ENCODE data around the gene FTCD. TPM values are rescaled to one million over a fixed set of nuclear protein-coding genes. Genes with fewer than 3 reads are reported as not detected.
A peak's percentile ranks its signal among the peaks of the same experiment; 100 is the strongest.
"Not testable (repeated sequence)": the region's sequence is repeated elsewhere in the genome, so short reads cannot be mapped to it uniquely, and the experiment has no call there.

Gene FTCD
- total and polyA plus RNA-seq, 2 experiments from 2014 or later: not detected

DNA sequence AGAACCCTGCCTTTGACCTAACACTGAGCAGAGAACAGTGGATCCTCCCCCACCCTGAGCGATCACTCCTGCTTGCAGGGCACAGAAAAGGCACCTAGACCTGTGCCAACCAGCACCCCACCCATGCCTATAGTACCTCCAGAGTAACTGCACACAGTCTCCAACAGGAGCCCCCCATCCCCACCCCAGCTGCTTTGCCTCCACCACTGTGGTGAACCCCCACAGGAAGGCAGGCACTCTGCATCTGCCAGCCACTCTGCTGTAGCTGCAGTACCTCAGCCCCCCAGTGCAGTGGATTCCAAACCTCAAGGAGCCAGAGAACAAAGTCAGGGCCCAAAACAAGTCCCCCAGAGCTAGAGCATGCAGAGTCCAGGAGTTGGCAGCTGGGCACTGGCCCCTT is 18.2 kb upstream of the FTCD start:
- WGBS, 2 experiments (ENCODE audit: low coverage in 1 of 2, low lambda C conversion rate in 2 of 2, missing lambda C conversion rate in 2 of 2): 100% methylated on average over 1 of the region's 1 CpG

DNA sequence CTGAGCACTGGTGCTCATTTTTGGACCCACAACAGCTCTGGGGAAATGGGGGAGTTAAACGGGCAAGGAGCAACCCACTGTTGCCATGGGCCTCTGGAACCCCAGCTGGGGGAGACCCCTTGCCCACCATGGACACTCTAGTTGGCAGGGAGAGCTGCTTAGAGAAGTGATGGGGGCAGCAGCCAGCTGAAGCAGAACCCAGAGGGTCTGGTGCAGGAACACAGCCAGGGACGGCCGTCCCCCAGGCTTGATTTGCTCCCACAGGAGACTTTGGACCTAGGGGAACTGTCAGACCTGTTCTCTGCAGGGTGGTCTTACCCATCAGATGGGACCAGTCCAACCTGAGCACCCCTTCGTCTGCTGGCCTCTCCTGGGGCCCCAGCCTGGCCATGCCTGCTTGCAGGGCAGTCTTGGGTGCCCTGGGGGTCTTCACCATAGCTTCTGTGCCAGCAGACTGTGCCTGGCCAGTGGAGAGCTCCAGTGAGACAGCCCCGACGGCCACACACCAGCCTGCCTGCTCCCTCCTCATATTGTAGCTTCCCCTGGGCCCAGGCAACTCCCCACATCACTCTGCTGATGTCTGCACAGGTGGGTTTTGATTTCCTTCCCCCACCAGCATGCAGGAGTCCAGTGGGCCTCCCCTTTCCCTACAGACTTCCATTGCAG is 17.6 kb upstream of the FTCD start:
- in situ Hi-C loops (cut with MboI): no loop called here
- Histone ChIP-seq H3K36me3 (ENCODE audit: low read depth) (no peaks in the 10 kb centered on the region), H3K4me1 (ENCODE audit: insufficient read depth) (no peaks in the 10 kb centered on the region), H3K27me3 (replicated peaks; ENCODE audit: insufficient read depth) (no peaks in the 10 kb centered on the region), H2AFZ (no peak overlapping the region), H3K4me2 (ENCODE audit: unreplicated experiment) (no peak overlapping the region), H3K9me3 (ENCODE audit: low read depth) (no peaks in the 10 kb centered on the region), H3K4me3 (no peak overlapping the region), H3K79me2 (ENCODE audit: insufficient read depth) (no peaks in the 10 kb centered on the region), H3K9ac (no peak overlapping the region), H3K9me2 (ENCODE audit: insufficient read depth) (no peaks in the 10 kb centered on the region), H3F3A (ENCODE audit: insufficient read depth) (peaks cover 11% of the 10 kb centered on the region; the same call in 1 of the 2 replicates), H3K27ac (no peak overlapping the region), H4K20me1 (ENCODE audit: insufficient read depth) (no peaks in the 10 kb centered on the region)
- no peak for DNase-seq
- WGBS, 2 experiments (ENCODE audit: low coverage in 1 of 2, low lambda C conversion rate in 2 of 2, missing lambda C conversion rate in 2 of 2): 77 to 80% methylated on average over 6 of the region's 6 CpGs
- no peak for TF ChIP-seq EZH2phosphoT487 (IDR thresholded peaks at IDR 0.05; ENCODE audit: insufficient read depth, low read depth)

More for the DNA sequence above, 18.2 kb upstream of the FTCD start:
- H3K79me2 ChIP-seq (ENCODE audit: insufficient read depth): no peaks in the 10 kb centered on the region
- peaks cover 11% of the 10 kb centered on the region; the same call in 1 of the 2 replicates for H3F3A ChIP-seq (ENCODE audit: insufficient read depth)
- no peak overlapping the region for H2AFZ ChIP-seq
- no peaks in the 10 kb centered on the region for H3K36me3 ChIP-seq (ENCODE audit: low read depth)
- H3K27ac ChIP-seq: no peak overlapping the region
- H3K4me2 ChIP-seq (ENCODE audit: unreplicated experiment): no peak overlapping the region
- no peak for DNase-seq
- H4K20me1 ChIP-seq (ENCODE audit: insufficient read depth): no peaks in the 10 kb centered on the region
- no peaks in the 10 kb centered on the region for H3K4me1 ChIP-seq (ENCODE audit: insufficient read depth)
- no peak overlapping the region for H3K4me3 ChIP-seq
- no peaks in the 10 kb centered on the region for H3K9me2 ChIP-seq (ENCODE audit: insufficient read depth)
- TF ChIP-seq EZH2 (IDR thresholded peaks at IDR 0.05; ENCODE audit: insufficient read depth, poor library complexity, severe bottlenecking): no peak
- TF ChIP-seq EZH2phosphoT487 (IDR thresholded peaks at IDR 0.05; ENCODE audit: insufficient read depth, low read depth): no peak
- no peaks in the 10 kb centered on the region for H3K27me3 ChIP-seq (replicated peaks; ENCODE audit: insufficient read depth)
- H3K9ac ChIP-seq: no peak overlapping the region
- in situ Hi-C loops (cut with MboI): no loop called here
- H3K9me3 ChIP-seq (ENCODE audit: low read depth): no peaks in the 10 kb centered on the region

DNA sequence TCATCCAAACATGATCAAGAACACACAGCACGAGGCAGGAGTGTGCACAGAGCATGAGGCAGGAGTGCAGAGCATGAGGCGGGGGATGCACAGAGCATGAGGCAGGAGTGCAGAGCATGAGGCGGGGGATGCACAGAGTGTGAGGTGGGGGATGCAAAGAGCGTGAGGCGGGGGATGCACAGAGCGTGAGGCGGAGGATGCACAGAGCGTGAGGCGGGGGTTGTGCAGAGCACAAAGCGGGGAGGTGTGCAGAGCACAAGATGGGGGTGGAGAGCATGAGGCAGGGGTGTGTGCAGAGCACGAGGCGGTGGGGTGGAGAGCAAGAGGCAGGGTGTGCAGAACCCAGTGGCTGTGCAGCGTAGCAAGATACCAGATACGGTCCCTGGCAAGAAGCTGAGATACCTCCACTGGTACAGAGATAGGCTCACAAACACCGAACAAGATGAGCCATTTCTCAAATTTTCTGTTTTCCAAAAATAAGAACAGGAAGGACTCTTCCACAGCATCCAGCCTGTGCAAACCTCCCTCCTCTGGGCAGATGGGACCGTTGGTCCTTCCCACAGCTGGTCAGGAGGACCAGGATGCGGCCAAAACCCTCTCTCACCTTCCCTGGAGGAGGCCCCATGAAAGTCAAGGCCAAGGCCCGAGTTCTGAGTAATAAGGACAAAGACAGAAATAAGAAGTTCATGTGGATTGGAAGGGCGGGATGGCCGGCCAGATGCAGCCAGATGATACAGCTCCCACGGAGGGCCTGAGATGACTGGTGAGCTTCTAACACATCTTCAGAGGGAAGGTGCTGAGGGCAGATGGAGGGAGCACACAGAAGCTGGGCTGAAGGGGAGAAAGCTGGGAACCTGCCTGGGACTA is 16.9 kb upstream of the FTCD start:
- Histone ChIP-seq H3K4me1 (ENCODE audit: insufficient read depth) (no peaks in the 10 kb centered on the region), H3K9me3 (ENCODE audit: low read depth) (no peaks in the 10 kb centered on the region), H3K9me2 (ENCODE audit: insufficient read depth) (no peaks in the 10 kb centered on the region), H3K27ac (no peak overlapping the region), H3K36me3 (ENCODE audit: low read depth) (no peaks in the 10 kb centered on the region), H3K9ac (no peak overlapping the region), H3F3A (ENCODE audit: insufficient read depth) (peaks cover 11% of the 10 kb centered on the region; the same call in 1 of the 2 replicates), H3K79me2 (ENCODE audit: insufficient read depth) (no peaks in the 10 kb centered on the region), H3K27me3 (replicated peaks; ENCODE audit: insufficient read depth) (no peaks in the 10 kb centered on the region), H3K4me2 (ENCODE audit: unreplicated experiment) (no peak overlapping the region), H3K4me3 (no peak overlapping the region), H4K20me1 (ENCODE audit: insufficient read depth) (no peaks in the 10 kb centered on the region), H2AFZ (no peak overlapping the region)
- DNase-seq: no peak
- in situ Hi-C loops (cut with MboI): no loop called here
- WGBS, 2 experiments (ENCODE audit: low coverage in 1 of 2, low lambda C conversion rate in 2 of 2, missing lambda C conversion rate in 2 of 2): 76% methylated on average over 17 to 21 of the region's 21 CpGs
- TF ChIP-seq EZH2 (IDR thresholded peaks at IDR 0.05; ENCODE audit: insufficient read depth, poor library complexity, severe bottlenecking) (no peak), EZH2phosphoT487 (IDR thresholded peaks at IDR 0.05; ENCODE audit: insufficient read depth, low read depth) (no peak)

DNA sequence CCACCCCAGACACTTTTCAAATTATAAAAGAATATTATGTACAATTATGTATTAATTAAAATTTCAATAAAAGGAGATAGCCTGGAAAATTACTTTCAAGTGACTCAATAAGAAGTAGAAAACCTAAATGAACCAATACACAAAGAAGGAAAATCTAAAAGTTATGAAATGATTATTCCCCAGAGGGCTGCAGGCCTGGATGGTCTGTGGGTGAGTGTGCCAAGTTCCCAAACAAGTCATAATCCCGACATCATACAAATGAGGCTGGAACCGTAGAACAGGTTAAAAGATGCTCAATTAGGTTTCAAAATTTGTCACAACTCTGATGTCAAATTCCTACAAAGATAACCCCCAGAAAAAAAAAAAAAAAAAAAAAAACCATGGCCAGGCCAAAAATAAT is 16.2 kb upstream of the FTCD start:
- 19 to 24% methylated on average over 2 of the region's 2 CpGs for WGBS, 2 experiments (ENCODE audit: low coverage in 1 of 2, low lambda C conversion rate in 2 of 2, missing lambda C conversion rate in 2 of 2)
- no peaks in the 10 kb centered on the region for H3K27me3 ChIP-seq (replicated peaks; ENCODE audit: insufficient read depth)
- no peak overlapping the region for H3K4me3 ChIP-seq
- peaks cover 7% of the 10 kb centered on the region; the same call in 1 of the 2 replicates for H3F3A ChIP-seq (ENCODE audit: insufficient read depth)
- no peak overlapping the region for H3K4me2 ChIP-seq (ENCODE audit: unreplicated experiment)
- no peaks in the 10 kb centered on the region for H3K36me3 ChIP-seq (ENCODE audit: low read depth)
- no peaks in the 10 kb centered on the region for H3K4me1 ChIP-seq (ENCODE audit: insufficient read depth)
- DNase-seq: peak; percentile 20
- no peak overlapping the region for H2AFZ ChIP-seq
- H3K9ac ChIP-seq: no peak overlapping the region
- no peaks in the 10 kb centered on the region for H3K9me2 ChIP-seq (ENCODE audit: insufficient read depth)
- no peaks in the 10 kb centered on the region for H3K9me3 ChIP-seq (ENCODE audit: low read depth)
- H3K27ac ChIP-seq: no peak overlapping the region
- H4K20me1 ChIP-seq (ENCODE audit: insufficient read depth): no peaks in the 10 kb centered on the region
- in situ Hi-C loops (cut with MboI): no loop called here
- TF ChIP-seq EZH2phosphoT487 (IDR thresholded peaks at IDR 0.05; ENCODE audit: insufficient read depth, low read depth) (no peak), EZH2 (IDR thresholded peaks at IDR 0.05; ENCODE audit: insufficient read depth, poor library complexity, severe bottlenecking) (no peak)
- no peaks in the 10 kb centered on the region for H3K79me2 ChIP-seq (ENCODE audit: insufficient read depth)

DNA sequence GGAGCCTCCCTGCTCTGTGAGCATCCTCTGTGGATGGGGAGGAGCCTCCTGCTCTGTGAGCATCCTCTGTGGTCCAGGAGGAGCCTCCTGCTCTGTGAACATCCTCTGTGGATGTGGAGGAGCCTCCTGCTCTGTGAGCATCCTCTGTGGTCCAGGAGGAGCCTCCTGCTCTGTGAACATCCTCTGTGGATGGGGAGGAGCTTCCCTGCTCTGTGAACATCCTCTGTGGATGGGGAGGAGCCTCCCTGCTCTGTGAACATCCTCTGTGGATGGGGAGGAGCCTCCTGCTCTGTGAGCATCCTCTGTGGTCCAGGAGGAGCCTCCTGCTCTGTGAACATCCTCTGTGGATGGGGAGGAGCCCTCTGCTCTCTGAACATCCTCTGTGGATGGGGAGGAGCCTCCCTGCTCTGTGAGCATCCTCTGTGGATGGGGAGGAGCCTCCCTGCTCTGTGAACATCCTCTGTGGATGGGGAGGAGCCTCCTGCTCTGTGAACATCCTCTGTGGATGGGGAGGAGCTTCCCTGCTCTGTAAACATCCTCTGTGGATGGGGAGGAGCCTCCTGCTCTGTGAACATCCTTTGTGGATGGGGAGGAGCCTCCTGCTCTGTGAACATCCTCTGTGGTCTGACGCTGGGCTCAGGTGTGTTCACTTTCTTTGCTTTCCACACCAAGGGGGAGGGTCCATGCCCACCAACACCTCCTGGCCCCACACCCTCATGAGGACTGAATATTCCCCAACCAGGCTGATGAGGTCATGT is 15.2 kb upstream of the FTCD start:
- H3K36me3 ChIP-seq (ENCODE audit: low read depth); H3K79me2 ChIP-seq (ENCODE audit: insufficient read depth); H3K9me2 ChIP-seq (ENCODE audit: insufficient read depth); H3K4me3 ChIP-seq; H4K20me1 ChIP-seq (ENCODE audit: insufficient read depth); H3K9me3 ChIP-seq (ENCODE audit: low read depth); H3F3A ChIP-seq (ENCODE audit: insufficient read depth); in situ Hi-C loops (cut with MboI); H3K4me1 ChIP-seq (ENCODE audit: insufficient read depth); H3K27ac ChIP-seq; DNase-seq; H2AFZ ChIP-seq; H3K27me3 ChIP-seq (replicated peaks; ENCODE audit: insufficient read depth); H3K4me2 ChIP-seq (ENCODE audit: unreplicated experiment); H3K9ac ChIP-seq: not testable (repeated sequence)
- 100% methylated on average over 1 of the region's 1 CpG for WGBS, 2 experiments (ENCODE audit: low coverage in 1 of 2, low lambda C conversion rate in 2 of 2, missing lambda C conversion rate in 2 of 2)
